ENCODE results near the gene RTN4RL2. TPM values are rescaled to one million over a fixed set of nuclear protein-coding genes. Genes with fewer than 3 reads are reported as not detected.

RTN4RL2 gene
- 1 to 10 TPM in 2 of 3 donors, under 1 TPM in 1; 0.56 to 2.1 (median 1.4) TPM for polyA plus RNA-seq

- 0 to 1% (median 1%) methylated on average over 41 to 66 of the region's 66 CpGs for WGBS, 3 donors
- H3K27ac ChIP-seq (ENCODE audit: low read depth, low read length), result no peak within 1 kb of the TSS
These were observed at the start of gene RTN4RL2 for GRCh38 chr11:57460022-57460757. Gene RTN4RL2 (plus strand): TSS chr11:57460528. CDS start chr11:57460866, 338 bp downstream.

- WGBS, 3 donors, result 86 to 91% (median 91%) methylated on average over 4 of the region's 4 CpGs
- no peak overlapping the region for H3K27ac ChIP-seq (ENCODE audit: low read depth, low read length)
These were observed 46.6 kb upstream of the RTN4RL2 start for GRCh38 chr11:57413681-57414080.

GRCh38 chr11:57414612-57415212, 45.6 kb upstream of the RTN4RL2 start:
- H3K27ac ChIP-seq (ENCODE audit: low read depth, low read length), result no peak overlapping the region
- 95 to 98% (median 96%) methylated on average over 11 of the region's 11 CpGs for WGBS, 3 donors

- no peak overlapping the region for H3K27ac ChIP-seq (ENCODE audit: low read depth, low read length)
These were observed 43.9 kb upstream of the RTN4RL2 start for GRCh38 chr11:57416436-57416835.

GRCh38 chr11:57417056-57417455, 43.3 kb upstream of the RTN4RL2 start:
- H3K27ac ChIP-seq (ENCODE audit: low read depth, low read length), result no peak overlapping the region
- WGBS, 3 donors, result 66 to 88% (median 72%) methylated on average over 4 of the region's 4 CpGs

More at GRCh38 chr11:57416436-57416835, 43.9 kb upstream of the RTN4RL2 start:
- WGBS, 3 donors, result 76 to 88% (median 86%) methylated on average over 3 of the region's 3 CpGs

- H3K27ac ChIP-seq (ENCODE audit: low read depth, low read length), result no peak overlapping the region
These were observed 42.2 kb upstream of the RTN4RL2 start for GRCh38 chr11:57418131-57418530.

- no peak overlapping the region for H3K27ac ChIP-seq (ENCODE audit: low read depth, low read length)
- WGBS, 3 donors, result 84 to 92% (median 86%) methylated on average over 3 of the region's 3 CpGs
These were observed 41.2 kb upstream of the RTN4RL2 start for GRCh38 chr11:57419146-57419545.

GRCh38 chr11:57421066-57421465, 39.3 kb upstream of the RTN4RL2 start:
- 89 to 95% (median 94%) methylated on average over 4 of the region's 4 CpGs for WGBS, 3 donors
- H3K27ac ChIP-seq (ENCODE audit: low read depth, low read length), result no peak overlapping the region

GRCh38 chr11:57421805-57422204, 38.5 kb upstream of the RTN4RL2 start:
- H3K27ac ChIP-seq (ENCODE audit: low read depth, low read length), result no peak overlapping the region

GRCh38 chr11:57422669-57423068, 37.7 kb upstream of the RTN4RL2 start:
- no peak overlapping the region for H3K27ac ChIP-seq (ENCODE audit: low read depth, low read length)

GRCh38 chr11:57424137-57424791, 36.1 kb upstream of the RTN4RL2 start:
- WGBS, 3 donors, result 72 to 80% (median 73%) methylated on average over 9 of the region's 9 CpGs
- peak overlapping the region; percentile 63 for H3K27ac ChIP-seq (ENCODE audit: low read depth, low read length)

More at GRCh38 chr11:57422669-57423068, 37.7 kb upstream of the RTN4RL2 start:
- WGBS, 3 donors, result 71 to 85% (median 84%) methylated on average over 4 of the region's 4 CpGs

- peak overlapping the region; percentile 63 for H3K27ac ChIP-seq (ENCODE audit: low read depth, low read length)
- 19 to 59% (median 22%) methylated on average over 15 of the region's 15 CpGs for whole genome bisulfite sequencing, 3 donors
These were observed 35.4 kb upstream of the RTN4RL2 start for GRCh38 chr11:57424792-57425564.

- peak overlapping the region; percentile 92 for H3K27ac ChIP-seq (ENCODE audit: low read depth, low read length)
- WGBS, 3 donors, result 32 to 56% (median 33%) methylated on average over 15 of the region's 15 CpGs
These were observed 34.5 kb upstream of the RTN4RL2 start for GRCh38 chr11:57425565-57426438.

- H3K27ac ChIP-seq (ENCODE audit: low read depth, low read length), result peak overlapping the region; percentile 92
- WGBS, 3 donors, result 11 to 17% (median 12%) methylated on average over 16 of the region's 16 CpGs
These were observed 33.8 kb upstream of the RTN4RL2 start for GRCh38 chr11:57426439-57426928.

GRCh38 chr11:57426929-57427726, 33.2 kb upstream of the RTN4RL2 start, which contains the start of gene SLC43A3:
Gene SLC43A3 (minus strand): TSS chr11:57427121. CDS start chr11:57426172, 949 bp downstream.
- H3K27ac ChIP-seq (ENCODE audit: low read depth, low read length), result peak within 1 kb of the TSS; percentile 92
- 2 to 8% (median 2%) methylated on average over 30 to 39 of the region's 39 CpGs for WGBS, 3 donors

- H3K27ac ChIP-seq (ENCODE audit: low read depth, low read length), result peak overlapping the region; percentile 92
- 39 to 58% (median 50%) methylated on average over 8 of the region's 8 CpGs for whole genome bisulfite sequencing, 3 donors
These were observed 32.6 kb upstream of the RTN4RL2 start for GRCh38 chr11:57427727-57428082.

GRCh38 chr11:57428643-57429042, 31.7 kb upstream of the RTN4RL2 start:
- 88 to 90% (median 89%) methylated on average over 5 of the region's 5 CpGs for WGBS, 3 donors
- H3K27ac ChIP-seq (ENCODE audit: low read depth, low read length), result no peak overlapping the region

Measured in adipose tissue (tissue), 3 donors.